ENCODE data around the gene TNFRSF1A.

Gene TNFRSF1A

DNA sequence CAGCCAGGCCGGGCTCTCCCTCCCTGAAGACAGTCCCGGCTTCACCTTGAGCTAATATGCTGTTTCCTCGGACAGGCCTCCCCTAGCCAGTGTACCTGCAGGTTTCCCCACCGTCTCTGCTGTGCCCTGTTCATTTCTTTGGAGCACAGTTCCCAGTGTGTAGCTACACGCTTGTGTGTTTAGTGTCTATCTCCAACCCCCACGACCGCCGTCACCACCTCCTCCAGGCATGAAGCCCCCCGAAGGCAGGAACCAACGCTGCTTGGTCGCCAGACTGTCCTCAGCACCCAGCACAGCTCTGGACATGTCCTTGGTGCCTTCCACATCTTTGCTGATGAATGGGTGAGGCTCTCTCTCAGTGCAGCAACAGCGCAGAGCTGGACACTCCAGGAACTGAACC, 57.6 kb downstream of the TNFRSF1A start:
- H3K4me1 ChIP-seq (ENCODE audit: control insufficient read depth, insufficient read depth, low read length), result 0 out of 2 replicates have a peak, but pooled peaks cover 2% of the 10 kb centered on the region
- no peak overlapping the region for H3K4me3 ChIP-seq (ENCODE audit: low read length)
- H3K36me3 ChIP-seq (ENCODE audit: control insufficient read depth, insufficient read depth, low read length), result no peaks in the 10 kb centered on the region
- no peaks in the 10 kb centered on the region for H3K9me3 ChIP-seq (ENCODE audit: control insufficient read depth, insufficient read depth, low read length)
- DNase-seq (ENCODE audit: low read depth, low spot score), result no peak
- H3K27ac ChIP-seq (ENCODE audit: low read length), result no peak overlapping the region
- H3K27me3 ChIP-seq (ENCODE audit: control insufficient read depth, insufficient read depth, low read length), result no peaks in the 10 kb centered on the region
- no CpG with 5 or more reads among the region's 12 CpGs for WGBS (ENCODE audit: insufficient coverage, insufficient read length)

DNA sequence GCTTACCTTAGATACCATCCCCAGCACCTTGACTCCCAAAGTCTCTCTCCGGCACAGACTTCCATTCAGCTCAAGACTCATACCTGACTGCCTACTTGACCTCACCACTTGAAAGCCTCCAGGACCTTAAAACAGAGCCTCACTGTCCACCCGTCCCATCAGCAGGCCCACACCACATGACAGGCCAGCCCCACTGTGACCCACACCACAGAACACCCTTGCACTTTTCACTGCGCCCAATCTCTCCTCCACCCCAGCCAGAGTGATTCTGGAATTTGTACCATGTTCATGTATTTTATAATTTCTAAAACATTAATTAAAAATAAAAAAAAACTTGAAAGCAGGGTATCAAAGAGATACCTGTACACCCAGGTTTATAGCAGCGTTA, 59.4 kb downstream of the TNFRSF1A start:
- Histone ChIP-seq H3K4me1 (ENCODE audit: control insufficient read depth, insufficient read depth, low read length) (peaks cover 5% of the 10 kb centered on the region), H3K9me3 (ENCODE audit: control insufficient read depth, insufficient read depth, low read length) (no peaks in the 10 kb centered on the region), H3K36me3 (ENCODE audit: control insufficient read depth, insufficient read depth, low read length) (no peaks in the 10 kb centered on the region), H3K27me3 (ENCODE audit: control insufficient read depth, insufficient read depth, low read length) (no peaks in the 10 kb centered on the region), H3K4me3 (ENCODE audit: low read length) (no peak overlapping the region), H3K27ac (ENCODE audit: low read length) (no peak overlapping the region)
- DNase-seq (ENCODE audit: low read depth, low spot score), result no peak
- WGBS (ENCODE audit: insufficient coverage, insufficient read length), result no CpG with 5 or more reads among the region's 4 CpGs

DNA sequence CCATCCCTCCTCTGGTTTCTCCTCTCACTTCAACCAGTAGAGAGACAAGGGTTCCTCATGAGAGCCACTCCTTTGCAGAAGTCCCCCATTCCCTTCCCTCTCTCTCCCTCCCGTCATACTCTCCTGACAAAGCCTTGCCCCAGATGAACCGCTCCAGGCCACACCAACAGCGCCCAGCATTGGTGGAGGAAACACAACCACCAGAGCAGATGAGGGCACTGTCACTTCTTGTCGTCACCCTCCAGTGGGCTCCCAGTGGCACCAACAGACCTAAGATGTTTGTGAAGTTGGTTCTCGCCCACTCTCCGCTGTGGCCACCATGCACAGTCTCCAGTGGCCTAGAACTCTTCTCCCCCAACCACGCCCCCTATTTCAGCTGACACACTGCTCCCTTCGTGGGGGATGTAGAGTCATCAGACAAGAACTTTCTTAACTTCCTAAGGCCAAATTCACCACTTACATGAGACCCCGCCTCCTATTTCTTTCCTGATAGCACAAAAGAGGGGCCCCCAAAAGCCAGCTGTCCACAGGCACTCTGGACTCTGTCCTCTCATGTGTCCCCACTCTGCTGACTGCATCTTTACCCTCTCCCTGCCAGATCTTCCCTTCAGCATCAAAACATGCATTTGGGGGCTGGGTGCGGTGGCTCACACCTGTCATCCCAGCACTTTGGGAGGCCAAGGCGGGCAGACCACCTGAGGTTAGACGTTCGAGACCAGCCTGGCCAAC, 60.6 kb downstream of the TNFRSF1A start:
- Histone ChIP-seq H3K4me3 (ENCODE audit: low read length) (no peak overlapping the region), H3K27ac (ENCODE audit: low read length) (no peak overlapping the region), H3K4me1 (ENCODE audit: control insufficient read depth, insufficient read depth, low read length) (peaks cover 5% of the 10 kb centered on the region), H3K27me3 (ENCODE audit: control insufficient read depth, insufficient read depth, low read length) (no peaks in the 10 kb centered on the region), H3K9me3 (ENCODE audit: control insufficient read depth, insufficient read depth, low read length) (no peaks in the 10 kb centered on the region), H3K36me3 (ENCODE audit: control insufficient read depth, insufficient read depth, low read length) (no peaks in the 10 kb centered on the region)
- no peak for DNase-seq (ENCODE audit: low read depth, low spot score)
- WGBS (ENCODE audit: insufficient coverage, insufficient read length), result no CpG with 5 or more reads among the region's 13 CpGs

DNA sequence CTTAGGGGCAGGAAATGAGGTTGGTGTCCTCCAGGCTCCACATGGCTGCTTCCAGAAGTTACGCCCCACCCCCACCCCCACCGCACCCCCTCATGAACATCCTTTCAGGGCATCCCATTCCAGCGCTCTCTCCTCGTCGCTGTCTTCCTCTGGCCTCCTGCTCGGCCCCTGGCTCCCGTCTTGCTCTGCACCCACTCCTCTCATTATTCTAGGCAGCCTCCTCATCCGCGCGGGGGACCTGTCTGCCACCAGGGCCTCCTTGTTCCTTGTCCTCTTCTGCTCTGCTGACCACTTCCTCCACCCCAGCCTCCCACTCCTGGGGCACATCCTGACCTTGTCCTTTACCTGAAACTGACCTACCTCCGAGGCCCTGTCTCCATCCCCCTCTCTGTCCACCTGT, 61.2 kb downstream of the TNFRSF1A start:
- WGBS (ENCODE audit: insufficient coverage, insufficient read length), result no CpG with 5 or more reads among the region's 11 CpGs
- Histone ChIP-seq H3K27ac (ENCODE audit: low read length) (no peak overlapping the region), H3K9me3 (ENCODE audit: control insufficient read depth, insufficient read depth, low read length) (no peaks in the 10 kb centered on the region), H3K27me3 (ENCODE audit: control insufficient read depth, insufficient read depth, low read length) (no peaks in the 10 kb centered on the region), H3K4me1 (ENCODE audit: control insufficient read depth, insufficient read depth, low read length) (peaks cover 5% of the 10 kb centered on the region), H3K4me3 (ENCODE audit: low read length) (no peak overlapping the region), H3K36me3 (ENCODE audit: control insufficient read depth, insufficient read depth, low read length) (no peaks in the 10 kb centered on the region)
- DNase-seq (ENCODE audit: low read depth, low spot score), result no peak

DNA sequence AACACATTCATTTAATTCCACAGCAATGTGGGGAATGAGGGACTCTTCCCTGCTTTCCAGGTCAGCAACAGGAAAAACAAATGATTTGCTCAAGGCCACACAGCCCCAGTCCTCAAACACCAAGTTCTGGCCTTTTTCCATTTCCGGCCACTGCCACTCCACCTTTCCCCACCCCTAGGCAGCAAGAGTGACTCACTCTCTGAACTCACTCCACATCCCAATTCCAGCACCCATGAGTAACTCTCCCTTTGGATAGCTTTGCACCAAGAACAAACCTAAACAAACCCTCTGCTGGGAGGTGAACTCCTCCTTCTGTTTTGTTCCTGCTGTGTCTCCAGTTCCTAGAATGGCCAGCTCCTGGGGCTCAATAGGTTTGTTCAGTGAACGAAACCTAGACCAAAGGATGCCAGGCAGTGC, 61.8 kb downstream of the TNFRSF1A start:
- no CpG with 5 or more reads among the region's 2 CpGs for WGBS (ENCODE audit: insufficient coverage, insufficient read length)
- peaks cover 5% of the 10 kb centered on the region for H3K4me1 ChIP-seq (ENCODE audit: control insufficient read depth, insufficient read depth, low read length)
- no peak for DNase-seq (ENCODE audit: low read depth, low spot score)
- H3K27ac ChIP-seq (ENCODE audit: low read length), result no peak overlapping the region
- no peak overlapping the region for H3K4me3 ChIP-seq (ENCODE audit: low read length)
- H3K9me3 ChIP-seq (ENCODE audit: control insufficient read depth, insufficient read depth, low read length), result no peaks in the 10 kb centered on the region
- no peaks in the 10 kb centered on the region for H3K27me3 ChIP-seq (ENCODE audit: control insufficient read depth, insufficient read depth, low read length)
- no peaks in the 10 kb centered on the region for H3K36me3 ChIP-seq (ENCODE audit: control insufficient read depth, insufficient read depth, low read length)

DNA sequence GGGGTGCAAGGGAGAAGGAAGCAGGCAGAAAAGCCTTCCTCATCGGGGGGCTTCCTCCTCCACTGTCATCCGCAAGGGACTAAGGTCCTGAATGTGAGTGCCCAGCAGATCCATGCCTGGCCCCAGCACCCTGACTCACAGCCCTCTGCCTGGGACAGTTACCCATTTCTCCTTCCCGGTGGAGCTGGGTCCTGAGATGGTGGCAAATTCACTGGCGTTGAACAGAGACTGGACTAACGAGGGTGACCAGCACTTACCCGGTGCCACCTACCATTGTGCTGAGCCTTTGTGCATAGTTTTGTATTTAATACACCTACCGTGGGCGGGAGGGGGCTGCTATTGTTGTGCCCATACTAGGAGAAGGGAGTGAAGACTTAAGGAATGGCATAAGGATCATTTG, 62.2 kb downstream of the TNFRSF1A start:
- peaks cover 5% of the 10 kb centered on the region for H3K4me1 ChIP-seq (ENCODE audit: control insufficient read depth, insufficient read depth, low read length)
- no peak overlapping the region for H3K4me3 ChIP-seq (ENCODE audit: low read length)
- no CpG with 5 or more reads among the region's 8 CpGs for WGBS (ENCODE audit: insufficient coverage, insufficient read length)
- H3K9me3 ChIP-seq (ENCODE audit: control insufficient read depth, insufficient read depth, low read length), result no peaks in the 10 kb centered on the region
- no peak for DNase-seq (ENCODE audit: low read depth, low spot score)
- no peaks in the 10 kb centered on the region for H3K36me3 ChIP-seq (ENCODE audit: control insufficient read depth, insufficient read depth, low read length)
- H3K27me3 ChIP-seq (ENCODE audit: control insufficient read depth, insufficient read depth, low read length), result no peaks in the 10 kb centered on the region
- H3K27ac ChIP-seq (ENCODE audit: low read length), result no peak overlapping the region

DNA sequence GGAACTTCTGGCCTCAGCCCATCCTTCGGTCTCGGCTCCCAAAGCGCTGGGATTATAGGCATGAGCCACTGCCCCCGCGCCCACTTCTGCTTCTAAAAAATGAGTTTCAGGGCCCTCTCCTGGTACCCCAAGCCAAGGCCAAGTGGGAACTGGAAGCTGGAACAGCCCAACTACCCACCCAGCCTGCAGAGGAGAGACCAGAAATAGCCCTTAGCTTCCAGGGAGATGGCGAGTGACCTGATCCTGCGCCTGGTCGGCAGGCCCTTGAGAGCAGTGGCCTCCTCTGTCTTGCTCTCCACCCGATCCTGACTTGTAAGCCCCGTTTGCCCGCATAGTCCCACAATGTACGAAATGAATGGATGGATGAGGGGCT, 62.6 kb downstream of the TNFRSF1A start:
- Histone ChIP-seq H3K36me3 (ENCODE audit: control insufficient read depth, insufficient read depth, low read length) (no peaks in the 10 kb centered on the region), H3K9me3 (ENCODE audit: control insufficient read depth, insufficient read depth, low read length) (no peaks in the 10 kb centered on the region), H3K27me3 (ENCODE audit: control insufficient read depth, insufficient read depth, low read length) (no peaks in the 10 kb centered on the region), H3K27ac (ENCODE audit: low read length) (no peak overlapping the region), H3K4me3 (ENCODE audit: low read length) (no peak overlapping the region), H3K4me1 (ENCODE audit: control insufficient read depth, insufficient read depth, low read length) (peaks cover 7% of the 10 kb centered on the region)
- no CpG with 5 or more reads among the region's 12 CpGs for WGBS (ENCODE audit: insufficient coverage, insufficient read length)
- no peak for DNase-seq (ENCODE audit: low read depth, low spot score)
